Ovary (tissue), 3 donors: ENCODE measurements around the gene CCDC154.

Experiments used
- CTCF ChIP-seq, 3 donors: fragments of 450-650 bp in 2 of 3; fragments of 200-600 bp in 1 of 3; IDR thresholded peaks; one replicate each; pipeline versions ENCODE4 v1.5.1 to v1.8.0; 2016 to 2022; ENCODE audit warnings: antibody characterized with exemption in 3 of 3, mild to moderate bottlenecking in 1 of 3
- EP300 ChIP-seq: sonication (generic); formaldehyde crosslinking; IDR thresholded peaks from one replicate; pipeline ENCODE4 v1.6.1; 2017; ENCODE audit warnings: antibody characterized with exemption
- POLR2A ChIP-seq: fragments of 450-650 bp; IDR thresholded peaks from one replicate; pipeline ENCODE4 v1.6.1; 2017; ENCODE audit warnings: antibody characterized with exemption, mild to moderate bottlenecking, moderate library complexity
- donor health status: DM: no; HTN: no; CAD: no.

- TF ChIP-seq CTCF (IDR thresholded peaks at IDR 0.05), result peak in 1 of 3 donors; percentile 3
- TF ChIP-seq EP300, result no peak
- peak; percentile 29 for TF ChIP-seq POLR2A
Measured at GRCh38 chr16:1492923-1493745, 48.8 kb upstream of the CCDC154 start, which contains the start of gene TELO2.
